GM08714 (cell line): ENCODE measurements around the gene MTIF2.
"Not testable (repeated sequence)": the region's sequence is repeated elsewhere in the genome, so short reads cannot be mapped to it uniquely, and the experiment has no call there.

Experiments used
- H3K4me3 ChIP-seq: fragments of 200-500 bp; sonication (Bioruptor generic); 2 replicates; pipeline ENCODE4 v1.5.1; 2014; ENCODE audit warnings: mild to moderate bottlenecking, low read length, inconsistent platforms
- ZNF274 ChIP-seq: IDR thresholded peaks from 2 replicates; pipeline ENCODE4 v1.6.1; 2012; ENCODE audit warnings: mild to moderate bottlenecking, low read depth, low read length

The MTIF2 gene

GRCh38 chr2:55231546-55232083, 37.4 kb downstream of the MTIF2 start:
- no peak for TF ChIP-seq ZNF274
- peak overlapping the region; percentile 74 for H3K4me3 ChIP-seq

- no peak overlapping the region for H3K4me3 ChIP-seq
Observed at GRCh38 chr2:55230551-55230950, 38.5 kb downstream of the MTIF2 start.

GRCh38 chr2:55229221-55229620, 39.8 kb downstream of the MTIF2 start:
- TF ChIP-seq ZNF274 = no peak
- H3K4me3 ChIP-seq = no peak overlapping the region

More at GRCh38 chr2:55230551-55230950, 38.5 kb downstream of the MTIF2 start:
- TF ChIP-seq ZNF274 = no peak

GRCh38 chr2:55228226-55228563, 40.8 kb downstream of the MTIF2 start:
- no peak for TF ChIP-seq ZNF274
- H3K4me3 ChIP-seq = no peak overlapping the region

GRCh38 chr2:55227437-55228225, 41.4 kb downstream of the MTIF2 start:
- not testable (repeated sequence) for H3K4me3 ChIP-seq

- no peak overlapping the region for H3K4me3 ChIP-seq
- no peak for TF ChIP-seq ZNF274
Observed at GRCh38 chr2:55225481-55226020, 43.5 kb downstream of the MTIF2 start.

GRCh38 chr2:55224761-55225261, 44.2 kb downstream of the MTIF2 start:
- no peak overlapping the region for H3K4me3 ChIP-seq
- no peak for TF ChIP-seq ZNF274

- no peak for TF ChIP-seq ZNF274
- no peak overlapping the region for H3K4me3 ChIP-seq
Observed at GRCh38 chr2:55223958-55224760, 44.9 kb downstream of the MTIF2 start.

- TF ChIP-seq ZNF274 = no peak
- H3K4me3 ChIP-seq = no peak overlapping the region
Observed at GRCh38 chr2:55213822-55214221, 55.2 kb downstream of the MTIF2 start.

GRCh38 chr2:55204950-55205349, 64.1 kb downstream of the MTIF2 start:
- no peak overlapping the region for H3K4me3 ChIP-seq
- no peak for TF ChIP-seq ZNF274

GRCh38 chr2:55204536-55204935, 64.5 kb downstream of the MTIF2 start:
- no peak for TF ChIP-seq ZNF274
- H3K4me3 ChIP-seq = no peak overlapping the region

GRCh38 chr2:55200416-55200815, 68.6 kb downstream of the MTIF2 start:
- TF ChIP-seq ZNF274 = no peak
- no peak overlapping the region for H3K4me3 ChIP-seq

GRCh38 chr2:55196526-55196925, 72.5 kb downstream of the MTIF2 start:
- H3K4me3 ChIP-seq = no peak overlapping the region
- no peak for TF ChIP-seq ZNF274

GRCh38 chr2:55191888-55192287, 77.1 kb downstream of the MTIF2 start:
- not testable (repeated sequence) for H3K4me3 ChIP-seq

GRCh38 chr2:55186837-55187236, 82.2 kb downstream of the MTIF2 start:
- H3K4me3 ChIP-seq = not testable (repeated sequence)
